Prostate gland (tissue), 2 donors: ENCODE data around the gene MBD2. TPM values are rescaled to one million over a fixed set of nuclear protein-coding genes. Genes with fewer than 3 reads are reported as not detected.
"Not testable (repeated sequence)": the region's sequence is repeated elsewhere in the genome, so short reads cannot be mapped to it uniquely, and the experiment has no call there.

ENCODE experiments used
- DNase-seq: peaks from one replicate; pipeline ENCODE4 v3.0.0-alpha.2; 2019; ENCODE audit warnings: low spot score
- H3K27ac ChIP-seq, 2 donors: fragments of 200-600 bp; sonication (generic); 2 replicates each; pipeline ENCODE4 v1.5.1; 2017 to 2019
- H3K27me3 ChIP-seq: fragments of 200-600 bp; sonication (generic); replicated peaks from 2 replicates; pipeline ENCODE4 v1.5.1; 2019; ENCODE audit not compliant: insufficient read depth
- H3K36me3 ChIP-seq, 2 donors: fragments of 200-600 bp; sonication (generic); 1 replicate in 1 of 2; 2 replicates in 1 of 2; pipeline versions ENCODE4 v1.5.1 to v1.8.1; 2017 to 2019
- H3K4me1 ChIP-seq: fragments of 200-600 bp; sonication (generic); replicated peaks from 2 replicates; pipeline ENCODE4 v1.5.1; 2019
- H3K4me3 ChIP-seq, 2 donors: fragments of 200-600 bp; sonication (generic); 2 replicates each; pipeline ENCODE4 v1.5.1; 2017 to 2019
- H3K9me3 ChIP-seq: fragments of 200-600 bp; sonication (generic); 2 replicates; pipeline ENCODE4 v1.5.1; 2017
- CTCF ChIP-seq, 4 experiments: fragments of 200-600 bp in 2 of 4; fragments of 450-650 bp in 2 of 4; sonication (generic) in 2 of 4; IDR thresholded peaks; 1 replicate in 3 of 4; 2 replicates in 1 of 4; pipeline ENCODE4 v1.5.1; 2016 to 2019; ENCODE audit warnings: antibody characterized with exemption in 4 of 4, mild to moderate bottlenecking in 2 of 4, moderate library complexity in 2 of 4
- POLR2A ChIP-seq: fragments of 450-650 bp; IDR thresholded peaks from one replicate; pipeline ENCODE4 v1.6.1; 2016; ENCODE audit warnings: antibody characterized with exemption, mild to moderate bottlenecking
- POLR2AphosphoS5 ChIP-seq: sonication (generic); formaldehyde crosslinking; IDR thresholded peaks from one replicate; pipeline ENCODE4 v1.6.1; 2017; ENCODE audit warnings: antibody characterized with exemption
- WGBS: methylation state at CpG from one replicate; pipeline ENCODE4 v1.1.5; 2018; 5-methylcytosine and 5-hydroxymethylcytosine counted together
- intact Hi-C: fragments of 100-400 bp; cut with DNase I; formaldehyde crosslinking; loops from one replicate; pipeline ENCODE4 v1.14.2; 2022
- total RNA-seq, 2 donors: library from RNA; depleted of rRNA; stranded (reverse); fragments of >200 nt; gene quantifications; one replicate each; pipeline ENCODE4 v1.1.0, GENCODE V29; 2016

The MBD2 gene
- total RNA-seq, 2 donors from 2014 or later: 33.3 to 50.3 TPM

GRCh38 chr18:54228364-54228763 is 3.9 kb upstream of the MBD2 start:
- Histone ChIP-seq H3K27me3 (no peaks in the 10 kb centered on the region), H3K9me3 (no peaks in the 10 kb centered on the region), H3K4me1 (no peaks in the 10 kb centered on the region), H3K36me3 (no peaks in the 10 kb centered on the region), H3K27ac (no peak overlapping the region), H3K4me3 (no peak overlapping the region)
- TF ChIP-seq POLR2AphosphoS5 (no peak), POLR2A (no peak), CTCF (IDR thresholded peaks at IDR 0.05) (no peak)
- intact Hi-C loops: loop anchor here (10.0 kb wide), 1 partner anchor 126 kb away; the partner anchor contains the start of genes C18orf54 and STARD6
- no peak for DNase-seq

DNA sequence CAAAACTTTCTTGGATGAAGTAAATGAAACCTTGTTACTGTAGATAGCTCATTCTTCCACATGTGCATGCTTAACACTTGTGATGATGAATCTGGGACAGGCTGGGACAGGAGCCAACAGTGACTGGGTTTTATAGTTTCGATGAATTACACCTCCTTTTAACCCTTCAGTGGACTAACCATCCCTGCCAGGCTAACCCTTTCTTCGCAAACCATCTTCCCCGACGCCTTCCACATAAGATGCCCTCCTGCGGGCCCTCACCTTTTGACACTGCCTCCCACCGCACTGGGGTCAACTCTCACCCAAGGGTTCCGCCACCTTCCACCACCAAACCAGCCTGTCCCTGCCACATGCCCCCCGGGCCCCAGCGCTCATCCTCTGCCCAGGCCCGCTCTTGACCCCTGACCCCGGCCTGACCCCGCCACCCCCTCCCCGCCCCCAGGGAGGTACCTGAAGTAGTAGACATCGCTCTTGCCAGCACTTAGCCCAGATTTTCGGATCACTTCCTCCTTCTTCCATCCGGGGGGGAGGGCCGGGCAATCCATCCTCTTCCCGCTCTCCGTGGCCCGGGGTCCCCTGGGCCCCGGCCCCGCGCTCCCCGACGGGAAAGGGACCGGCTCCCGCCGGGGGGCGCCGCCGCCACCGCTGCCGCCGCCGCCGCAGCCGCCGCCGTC is 764 bp downstream of the MBD2 start:
- Histone ChIP-seq H3K4me3 (peak overlapping the region; percentile 73 to 80), H3K9me3 (no peaks in the 10 kb centered on the region), H3K27me3 (no peaks in the 10 kb centered on the region), H3K36me3 (no peaks in the 10 kb centered on the region), H3K4me1 (peaks cover 8% of the 10 kb centered on the region), H3K27ac (peak overlapping the region; percentile 86 to 90)
- TF ChIP-seq POLR2A: no peak
- TF ChIP-seq POLR2AphosphoS5: peak; percentile 63
- intact Hi-C loops: loop anchor here (2.0 to 10.0 kb wide), 2 partner anchors 45 to 131 kb away; partner anchors contain the start of genes C18orf54, POLI and STARD6
- peak; percentile 72 for DNase-seq
- 2% methylated on average over 39 of the region's 39 CpGs for WGBS

- intact Hi-C loops: loop anchor here (10.0 kb wide), 1 partner anchor 132 kb away; the partner anchor contains the start of genes C18orf54 and STARD6
- Histone ChIP-seq H3K4me1 (peaks cover 8% of the 10 kb centered on the region), H3K36me3 (no peaks in the 10 kb centered on the region), H3K9me3 (no peaks in the 10 kb centered on the region), H3K4me3 (peak overlapping the region; percentile 73 to 80), H3K27me3 (no peaks in the 10 kb centered on the region), H3K27ac (peak overlapping the region; percentile 86 to 90)
- TF ChIP-seq CTCF (IDR thresholded peaks at IDR 0.05): peak in 2 of 4 experiments; percentile 36 to 40
- no peak for TF ChIP-seq POLR2AphosphoS5
- 15% methylated on average over 5 of the region's 5 CpGs for WGBS
- peak; percentile 23 for DNase-seq
Measured at GRCh38 chr18:54222922-54223567, 1.4 kb downstream of the MBD2 start.

- H3K36me3 ChIP-seq: no peaks in the 10 kb centered on the region
- TF ChIP-seq POLR2A (no peak), CTCF (IDR thresholded peaks at IDR 0.05) (no peak), POLR2AphosphoS5 (no peak)
- H3K4me1 ChIP-seq: peaks cover 8% of the 10 kb centered on the region
- no peak overlapping the region for H3K27ac ChIP-seq
- WGBS: 80% methylated on average over 2 of the region's 2 CpGs
- H3K27me3 ChIP-seq: no peaks in the 10 kb centered on the region
- intact Hi-C loops: loop anchor here (10.0 kb wide), 1 partner anchor 134 kb away; the partner anchor contains the start of genes C18orf54 and STARD6
- no peaks in the 10 kb centered on the region for H3K9me3 ChIP-seq
- H3K4me3 ChIP-seq: no peak overlapping the region
- DNase-seq: no peak
Measured at GRCh38 chr18:54220406-54220805, 4.1 kb downstream of the MBD2 start.

- 92% methylated on average over 6 of the region's 6 CpGs for WGBS
- H3K4me1 ChIP-seq, intact Hi-C loops: not testable (repeated sequence)
Measured at GRCh38 chr18:54218803-54219202, 5.7 kb downstream of the MBD2 start.

More at GRCh38 chr18:54218803-54219202, 5.7 kb downstream of the MBD2 start:
- H3K27ac ChIP-seq, H3K9me3 ChIP-seq, H3K4me3 ChIP-seq, H3K27me3 ChIP-seq, DNase-seq, H3K36me3 ChIP-seq: not testable (repeated sequence)
